ENCODE data around the gene RAP1GDS1. TPM values are rescaled to one million over a fixed set of nuclear protein-coding genes. Genes with fewer than 3 reads are reported as not detected.

RAP1GDS1 gene
- total and polyA plus RNA-seq, 2 of the 13 experiments (the other 11 are each of a cell fraction or from before 2014, with no cell fraction given) = 19.3 to 42.5 TPM

DNA sequence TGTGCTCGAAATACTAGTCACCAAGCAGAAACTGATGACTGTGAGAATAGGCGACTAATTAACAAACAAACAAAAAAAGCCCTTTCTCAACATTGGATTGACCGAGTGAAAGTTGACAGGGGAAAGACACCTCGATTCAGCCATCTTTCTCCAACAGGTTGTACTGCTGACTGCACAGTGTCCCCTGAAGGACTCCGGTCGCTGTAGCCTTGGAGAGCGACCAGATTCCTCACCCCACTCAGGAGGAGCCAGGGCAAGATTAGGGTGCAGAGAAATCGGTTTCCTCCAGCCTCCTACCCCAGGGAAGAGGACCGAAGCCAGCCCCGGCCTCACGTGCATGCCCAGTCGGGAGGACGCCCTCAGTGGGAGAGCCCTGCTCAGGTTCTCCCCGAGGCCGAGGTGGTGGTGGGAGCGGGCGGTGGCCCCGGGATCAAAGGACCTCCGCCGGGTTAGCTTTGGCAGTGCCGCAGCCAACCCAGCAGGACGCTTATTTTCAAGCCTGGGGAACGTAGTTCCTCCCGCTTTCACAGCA, 1.1 kb upstream of the RAP1GDS1 start (continued):
- TF ChIP-seq, protein P1, sequence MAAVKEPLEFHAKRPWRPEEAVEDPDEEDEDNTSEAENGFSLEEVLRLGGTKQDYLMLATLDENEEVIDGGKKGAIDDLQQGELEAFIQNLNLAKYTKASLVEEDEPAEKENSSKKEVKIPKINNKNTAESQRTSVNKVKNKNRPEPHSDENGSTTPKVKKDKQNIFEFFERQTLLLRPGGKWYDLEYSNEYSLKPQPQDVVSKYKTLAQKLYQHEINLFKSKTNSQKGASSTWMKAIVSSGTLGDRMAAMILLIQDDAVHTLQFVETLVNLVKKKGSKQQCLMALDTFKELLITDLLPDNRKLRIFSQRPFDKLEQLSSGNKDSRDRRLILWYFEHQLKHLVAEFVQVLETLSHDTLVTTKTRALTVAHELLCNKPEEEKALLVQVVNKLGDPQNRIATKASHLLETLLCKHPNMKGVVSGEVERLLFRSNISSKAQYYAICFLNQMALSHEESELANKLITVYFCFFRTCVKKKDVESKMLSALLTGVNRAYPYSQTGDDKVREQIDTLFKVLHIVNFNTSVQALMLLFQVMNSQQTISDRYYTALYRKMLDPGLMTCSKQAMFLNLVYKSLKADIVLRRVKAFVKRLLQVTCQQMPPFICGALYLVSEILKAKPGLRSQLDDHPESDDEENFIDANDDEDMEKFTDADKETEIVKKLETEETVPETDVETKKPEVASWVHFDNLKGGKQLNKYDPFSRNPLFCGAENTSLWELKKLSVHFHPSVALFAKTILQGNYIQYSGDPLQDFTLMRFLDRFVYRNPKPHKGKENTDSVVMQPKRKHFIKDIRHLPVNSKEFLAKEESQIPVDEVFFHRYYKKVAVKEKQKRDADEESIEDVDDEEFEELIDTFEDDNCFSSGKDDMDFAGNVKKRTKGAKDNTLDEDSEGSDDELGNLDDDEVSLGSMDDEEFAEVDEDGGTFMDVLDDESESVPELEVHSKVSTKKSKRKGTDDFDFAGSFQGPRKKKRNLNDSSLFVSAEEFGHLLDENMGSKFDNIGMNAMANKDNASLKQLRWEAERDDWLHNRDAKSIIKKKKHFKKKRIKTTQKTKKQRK (IDR thresholded peaks at IDR 0.05; ENCODE audit: low read length) = no peak
- no peak for TF ChIP-seq ZBTB43 (CRISPR knock-in tag; conservative IDR thresholded peaks at IDR 0.05)
- TF ChIP-seq BHLHE40 (IDR thresholded peaks at IDR 0.05; ENCODE audit: low read length) = peak; percentile 87
- no peak for TF ChIP-seq GMEB2 (CRISPR knock-in tag; IDR thresholded peaks at IDR 0.05; ENCODE audit: low read depth)
- TF ChIP-seq ZSCAN22 (CRISPR knock-in tag; IDR thresholded peaks at IDR 0.05) = no peak
- TF ChIP-seq, protein P2, sequence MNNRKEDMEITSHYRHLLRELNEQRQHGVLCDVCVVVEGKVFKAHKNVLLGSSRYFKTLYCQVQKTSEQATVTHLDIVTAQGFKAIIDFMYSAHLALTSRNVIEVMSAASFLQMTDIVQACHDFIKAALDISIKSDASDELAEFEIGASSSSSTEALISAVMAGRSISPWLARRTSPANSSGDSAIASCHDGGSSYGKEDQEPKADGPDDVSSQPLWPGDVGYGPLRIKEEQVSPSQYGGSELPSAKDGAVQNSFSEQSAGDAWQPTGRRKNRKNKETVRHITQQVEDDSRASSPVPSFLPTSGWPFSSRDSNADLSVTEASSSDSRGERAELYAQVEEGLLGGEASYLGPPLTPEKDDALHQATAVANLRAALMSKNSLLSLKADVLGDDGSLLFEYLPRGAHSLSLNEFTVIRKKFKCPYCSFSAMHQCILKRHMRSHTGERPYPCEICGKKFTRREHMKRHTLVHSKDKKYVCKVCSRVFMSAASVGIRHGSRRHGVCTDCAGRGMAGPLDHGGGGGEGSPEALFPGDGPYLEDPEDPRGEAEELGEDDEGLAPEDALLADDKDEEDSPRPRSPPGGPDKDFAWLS (CRISPR knock-in tag; IDR thresholded peaks at IDR 0.05; ENCODE audit: borderline replicate concordance) = no peak
- TF ChIP-seq TAF15 (IDR thresholded peaks at IDR 0.05; ENCODE audit: low read depth, low read length, poor library complexity, severe bottlenecking) = no peak
- no peak for TF ChIP-seq ZBTB3 (CRISPR knock-in tag; IDR thresholded peaks at IDR 0.05; ENCODE audit: borderline replicate concordance, low read depth)
- no peak for TF ChIP-seq SMAD1 (CRISPR knock-in tag; IDR thresholded peaks at IDR 0.05; ENCODE audit: borderline replicate concordance, low read depth)
- TF ChIP-seq ZNF780A (CRISPR knock-in tag; IDR thresholded peaks at IDR 0.05) = no peak
- no peak for TF ChIP-seq ZNF883 (CRISPR knock-in tag; IDR thresholded peaks at IDR 0.05; ENCODE audit: not compliant biosample characterization)
- no peak for TF ChIP-seq ZBTB1 (CRISPR knock-in tag; IDR thresholded peaks at IDR 0.05; ENCODE audit: borderline replicate concordance)
- no peak; the same call in 1 of the 2 replicates for TF ChIP-seq ZBTB7B (CRISPR knock-in tag; IDR thresholded peaks at IDR 0.05)
- TF ChIP-seq, protein P3, sequence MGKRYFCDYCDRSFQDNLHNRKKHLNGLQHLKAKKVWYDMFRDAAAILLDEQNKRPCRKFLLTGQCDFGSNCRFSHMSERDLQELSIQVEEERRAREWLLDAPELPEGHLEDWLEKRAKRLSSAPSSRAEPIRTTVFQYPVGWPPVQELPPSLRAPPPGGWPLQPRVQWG (CRISPR knock-in tag; IDR thresholded peaks at IDR 0.05; ENCODE audit: borderline replicate concordance, low read depth) = no peak
- TF ChIP-seq KLF13 (CRISPR knock-in tag; IDR thresholded peaks at IDR 0.05) = no peak
- no peak for TF ChIP-seq PHF8 (CRISPR knock-in tag; IDR thresholded peaks at IDR 0.05)
- TF ChIP-seq, protein P4, sequence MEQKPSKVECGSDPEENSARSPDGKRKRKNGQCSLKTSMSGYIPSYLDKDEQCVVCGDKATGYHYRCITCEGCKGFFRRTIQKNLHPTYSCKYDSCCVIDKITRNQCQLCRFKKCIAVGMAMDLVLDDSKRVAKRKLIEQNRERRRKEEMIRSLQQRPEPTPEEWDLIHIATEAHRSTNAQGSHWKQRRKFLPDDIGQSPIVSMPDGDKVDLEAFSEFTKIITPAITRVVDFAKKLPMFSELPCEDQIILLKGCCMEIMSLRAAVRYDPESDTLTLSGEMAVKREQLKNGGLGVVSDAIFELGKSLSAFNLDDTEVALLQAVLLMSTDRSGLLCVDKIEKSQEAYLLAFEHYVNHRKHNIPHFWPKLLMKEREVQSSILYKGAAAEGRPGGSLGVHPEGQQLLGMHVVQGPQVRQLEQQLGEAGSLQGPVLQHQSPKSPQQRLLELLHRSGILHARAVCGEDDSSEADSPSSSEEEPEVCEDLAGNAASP (CRISPR knock-in tag; IDR thresholded peaks at IDR 0.05; ENCODE audit: borderline replicate concordance) = no peak
- 0 out of 2 replicates have a peak, but pooled peaks have one; percentile 14 for TF ChIP-seq MIXL1 (CRISPR knock-in tag; IDR thresholded peaks at IDR 0.05)
- TF ChIP-seq ZNF468 (CRISPR knock-in tag; IDR thresholded peaks at IDR 0.05) = 0 out of 2 replicates have a peak, but pooled peaks have one; percentile 3
- TF ChIP-seq FOXP1 (IDR thresholded peaks at IDR 0.05) = no peak
- TF ChIP-seq FOXP1 (CRISPR knock-in tag; IDR thresholded peaks at IDR 0.05) = no peak

All from HepG2 (cell line).